CD4-positive, alpha-beta T cell treated with Interleukin-12 subunit alpha and Interleukin-12 subunit beta, for 1 hour (primary cell): ENCODE measurements around the gene UBE2E2.
"Not testable (repeated sequence)": the region's sequence is repeated elsewhere in the genome, so short reads cannot be mapped to it uniquely, and the experiment has no call there.

Experiments used
- DNase-seq: peaks from one replicate; pipeline ENCODE4 v3.0.0-alpha.2; 2020

UBE2E2 gene

DNA sequence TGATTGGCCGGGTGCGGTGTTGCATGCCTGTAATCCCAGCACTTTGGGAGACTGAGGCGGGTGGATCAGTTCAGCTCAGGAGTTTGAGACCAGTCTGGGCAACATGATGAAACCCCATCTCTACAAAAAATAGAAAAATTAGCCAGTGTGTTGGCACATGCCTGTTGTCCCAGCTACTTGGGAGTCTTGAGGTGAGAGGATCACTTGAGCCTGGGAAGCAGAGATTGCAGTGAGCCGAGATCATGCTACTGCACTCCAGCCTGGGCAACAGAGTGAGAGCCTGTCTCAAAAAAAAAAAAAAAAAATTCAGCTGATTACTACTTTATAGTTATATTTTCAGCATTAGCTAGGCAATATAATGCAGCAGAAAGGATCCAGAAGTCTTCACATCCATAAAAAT lies 133.7 kb downstream of the UBE2E2 start:
- not testable (repeated sequence) for DNase-seq

DNA sequence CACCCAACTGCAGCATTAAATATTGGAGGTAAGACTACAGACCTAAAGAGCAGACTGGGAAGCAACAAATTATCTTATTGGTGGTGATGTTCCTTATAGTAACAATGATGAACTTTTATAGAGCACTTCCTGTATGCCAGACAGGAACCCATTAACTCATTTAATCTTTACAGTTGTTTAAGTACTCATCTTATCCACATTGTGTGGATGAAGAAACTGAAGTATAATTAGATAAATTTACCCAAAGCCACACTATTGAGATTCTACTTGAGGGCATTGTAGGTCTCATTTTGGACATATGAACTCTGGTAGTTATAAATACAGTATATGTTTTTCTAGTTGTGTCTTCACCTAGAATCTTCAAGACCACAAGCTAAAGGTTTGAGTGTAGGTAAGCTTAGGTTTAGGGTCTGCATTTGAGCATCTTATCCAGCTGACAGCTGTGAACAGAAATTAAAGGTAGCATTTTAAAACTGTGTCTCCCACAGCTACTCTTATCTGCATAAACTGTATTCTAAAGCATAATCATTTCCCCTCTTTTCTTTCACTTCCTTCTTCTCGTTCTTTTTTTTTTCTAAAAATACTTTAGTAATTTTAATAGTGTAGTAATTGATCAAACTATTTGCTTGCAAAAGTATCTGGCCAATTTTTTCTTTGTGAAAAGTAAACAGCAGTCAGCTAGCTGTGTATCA lies 138.2 kb downstream of the UBE2E2 start:
- no peak for DNase-seq

DNA sequence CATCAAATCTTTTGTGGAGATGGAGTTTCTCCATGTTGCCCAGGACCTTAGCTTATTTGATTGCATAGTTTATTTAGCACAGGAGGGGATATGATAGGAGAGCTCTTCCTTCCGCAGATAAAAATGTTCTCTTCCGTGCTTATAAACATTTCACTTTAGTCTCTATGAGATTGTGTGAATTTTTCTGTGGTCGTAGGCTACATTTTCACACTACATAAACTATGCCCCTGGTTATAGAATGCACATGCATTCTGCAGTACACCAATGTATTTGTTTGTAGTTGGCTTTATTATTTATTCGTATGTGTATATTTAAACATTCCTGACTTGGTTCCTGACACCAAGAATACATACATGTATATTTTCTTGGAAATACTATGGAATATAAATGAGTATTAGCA lies 139.2 kb downstream of the UBE2E2 start:
- no peak for DNase-seq

DNA sequence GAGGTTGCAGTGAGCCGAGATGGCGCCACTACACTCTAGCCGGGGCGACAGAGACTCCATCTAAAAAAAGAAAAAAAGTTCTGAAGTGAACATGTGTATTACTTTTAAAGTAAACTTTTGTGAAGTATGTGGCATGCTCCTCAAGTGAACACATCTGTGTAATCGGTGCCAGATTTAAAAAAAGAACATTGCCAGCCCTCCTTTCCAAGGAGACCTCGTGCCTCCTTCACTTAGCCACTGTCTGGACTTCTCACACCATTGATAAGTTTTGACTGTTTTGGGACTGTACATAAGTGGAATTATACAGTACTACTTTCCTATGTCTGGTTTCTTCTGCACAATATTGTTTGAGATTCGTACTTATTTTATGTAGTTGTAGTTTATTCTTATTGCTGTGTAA lies 140.4 kb downstream of the UBE2E2 start:
- DNase-seq = no peak

DNA sequence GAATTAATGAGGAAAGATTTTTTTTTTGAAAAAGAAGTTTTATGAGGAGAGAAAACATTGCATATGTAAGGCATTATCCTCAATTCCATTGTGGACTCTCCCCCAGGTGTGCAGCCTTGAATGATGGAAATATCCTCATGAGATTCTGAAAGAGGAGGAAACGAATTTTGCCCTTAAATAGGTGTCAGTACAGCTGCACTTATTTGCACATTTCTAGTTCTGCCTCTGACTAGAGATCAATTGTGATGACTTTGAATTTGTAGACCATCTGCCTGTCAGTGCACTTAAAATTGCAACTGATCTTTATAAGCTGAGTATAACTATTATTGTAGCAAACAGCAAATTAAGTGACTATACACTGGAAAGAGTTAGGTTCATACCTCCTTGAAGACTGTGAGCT lies 141.8 kb downstream of the UBE2E2 start:
- DNase-seq = no peak

DNA sequence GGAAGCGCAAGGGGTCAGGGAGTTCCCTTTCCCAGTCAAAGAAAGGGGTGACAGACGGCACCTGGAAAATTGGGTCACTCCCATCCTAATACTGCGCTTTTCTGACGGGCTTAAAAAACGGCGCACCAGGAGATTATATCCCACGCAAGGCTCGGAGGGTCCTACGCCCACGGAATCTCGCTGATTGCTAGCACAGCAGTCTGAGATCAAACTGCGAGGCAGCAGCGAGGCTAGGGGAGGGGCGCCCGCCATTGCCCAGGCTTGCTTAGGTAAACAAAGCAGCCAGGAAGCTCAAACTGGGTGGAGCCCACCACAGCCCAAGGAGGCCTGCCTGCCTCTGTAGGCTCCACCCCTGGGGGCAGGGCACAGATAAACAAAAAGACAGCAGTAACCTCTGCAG lies 146.3 kb downstream of the UBE2E2 start:
- DNase-seq = not testable (repeated sequence)

DNA sequence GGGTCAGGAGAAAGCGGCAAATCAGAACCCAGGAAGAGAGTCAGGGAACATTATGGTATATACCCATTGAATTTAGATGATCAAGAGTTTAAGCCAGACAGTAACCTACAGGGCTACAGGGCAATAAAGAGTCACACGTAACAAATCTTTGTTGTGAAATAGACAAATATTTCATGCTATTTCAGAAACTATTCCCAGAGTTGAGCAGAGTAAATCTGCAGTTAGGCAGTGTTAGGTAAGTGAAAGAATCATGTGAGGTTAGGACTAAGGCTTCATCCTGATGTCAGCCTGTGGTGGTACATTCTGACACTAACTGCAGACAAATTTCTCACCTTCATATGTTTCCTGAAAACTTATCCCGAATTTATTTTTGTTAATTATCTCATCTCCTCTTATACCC lies 153.0 kb downstream of the UBE2E2 start:
- DNase-seq = no peak

DNA sequence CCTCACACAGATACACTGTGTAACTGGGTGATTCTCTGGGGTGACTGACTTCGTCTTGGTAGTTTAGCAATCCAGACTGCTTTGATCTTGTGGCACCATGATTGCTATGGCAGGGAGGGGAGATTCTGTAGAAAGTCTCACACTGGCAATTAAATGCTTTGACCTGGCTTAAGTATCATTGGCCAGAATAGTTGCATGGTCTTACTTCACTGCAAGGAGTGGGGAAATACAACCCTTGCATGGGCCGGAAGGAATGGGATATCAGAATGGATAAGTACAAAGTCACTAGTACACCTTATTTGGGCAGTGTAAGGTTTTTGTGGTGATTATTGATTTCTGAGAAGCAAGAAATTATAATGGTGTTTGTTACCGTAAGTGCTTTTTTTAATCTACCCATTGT lies 153.8 kb downstream of the UBE2E2 start:
- no peak for DNase-seq

DNA sequence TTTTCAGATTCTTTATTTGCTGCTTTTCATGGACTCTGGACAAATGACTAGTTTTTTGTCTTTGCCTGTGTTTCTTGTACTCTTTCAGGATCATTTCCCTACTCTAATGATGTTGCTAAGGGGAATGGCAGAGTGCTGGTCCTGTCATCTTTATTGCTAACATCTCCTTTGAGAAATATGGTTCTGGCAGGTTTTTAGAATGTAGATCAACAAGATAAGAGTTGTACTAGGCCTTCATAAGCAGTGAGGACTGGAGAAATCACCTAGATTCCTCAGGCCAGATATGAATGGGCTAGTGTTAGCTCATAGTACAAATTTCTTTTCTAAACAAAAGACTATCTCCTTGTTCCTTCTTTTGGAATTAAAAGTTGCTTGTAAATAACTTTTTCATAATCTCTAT lies 156.0 kb downstream of the UBE2E2 start:
- no peak for DNase-seq

DNA sequence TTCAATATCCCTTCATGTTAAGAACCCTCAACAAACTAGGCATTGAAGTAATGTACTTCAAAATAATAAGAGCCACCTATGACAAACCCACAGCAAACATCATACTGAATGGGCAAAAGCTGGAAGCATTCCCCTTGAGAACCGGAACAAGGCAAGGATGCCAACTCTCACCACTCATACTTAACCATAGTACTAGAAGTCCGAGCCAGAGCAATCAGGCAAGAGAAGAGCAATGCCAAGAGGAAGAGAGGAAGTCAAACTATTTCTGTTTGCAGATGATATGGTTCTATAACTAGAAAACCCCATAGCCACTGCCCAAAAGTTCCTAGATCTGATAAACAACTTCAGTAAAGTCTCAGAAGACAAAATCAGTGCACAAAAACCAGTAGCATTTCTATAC lies 161.9 kb downstream of the UBE2E2 start:
- DNase-seq = no peak

DNA sequence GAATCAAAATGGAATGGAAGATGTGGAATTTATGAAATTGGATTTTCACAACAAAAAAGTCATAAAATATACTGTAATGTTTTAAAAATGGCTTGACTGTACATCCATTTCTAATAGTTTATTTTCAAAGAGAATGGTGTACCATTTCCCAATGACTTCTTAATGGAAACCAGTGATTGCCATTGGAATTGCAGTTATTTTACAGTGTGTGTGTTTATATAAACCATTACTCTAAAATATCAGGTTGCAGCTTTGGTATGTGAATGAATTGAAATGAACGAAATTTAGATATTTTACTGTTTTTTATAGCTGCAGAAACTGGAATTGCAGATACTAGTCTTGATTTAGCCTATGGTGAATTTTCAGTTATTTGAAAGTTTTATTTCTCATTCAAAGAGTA lies 165.6 kb downstream of the UBE2E2 start:
- no peak for DNase-seq

DNA sequence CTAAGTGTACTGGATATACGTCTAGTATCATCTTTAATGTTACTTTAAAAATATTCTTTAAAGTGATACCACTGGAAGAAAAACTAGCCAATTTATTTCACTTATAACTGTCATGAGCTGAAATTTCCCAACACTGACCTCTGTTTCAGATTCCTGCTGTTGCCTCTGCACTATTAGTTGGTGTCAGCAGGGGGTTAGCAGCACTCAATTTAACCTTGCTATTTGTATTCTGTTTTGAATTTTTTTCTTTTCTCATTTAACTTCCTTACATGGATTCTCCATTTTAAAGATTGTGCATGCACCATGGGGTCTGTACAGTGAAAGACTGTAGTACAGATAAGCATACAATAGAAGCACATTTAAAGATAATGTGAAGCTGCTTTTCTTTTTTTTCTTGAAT lies 169.2 kb downstream of the UBE2E2 start:
- no peak for DNase-seq

DNA sequence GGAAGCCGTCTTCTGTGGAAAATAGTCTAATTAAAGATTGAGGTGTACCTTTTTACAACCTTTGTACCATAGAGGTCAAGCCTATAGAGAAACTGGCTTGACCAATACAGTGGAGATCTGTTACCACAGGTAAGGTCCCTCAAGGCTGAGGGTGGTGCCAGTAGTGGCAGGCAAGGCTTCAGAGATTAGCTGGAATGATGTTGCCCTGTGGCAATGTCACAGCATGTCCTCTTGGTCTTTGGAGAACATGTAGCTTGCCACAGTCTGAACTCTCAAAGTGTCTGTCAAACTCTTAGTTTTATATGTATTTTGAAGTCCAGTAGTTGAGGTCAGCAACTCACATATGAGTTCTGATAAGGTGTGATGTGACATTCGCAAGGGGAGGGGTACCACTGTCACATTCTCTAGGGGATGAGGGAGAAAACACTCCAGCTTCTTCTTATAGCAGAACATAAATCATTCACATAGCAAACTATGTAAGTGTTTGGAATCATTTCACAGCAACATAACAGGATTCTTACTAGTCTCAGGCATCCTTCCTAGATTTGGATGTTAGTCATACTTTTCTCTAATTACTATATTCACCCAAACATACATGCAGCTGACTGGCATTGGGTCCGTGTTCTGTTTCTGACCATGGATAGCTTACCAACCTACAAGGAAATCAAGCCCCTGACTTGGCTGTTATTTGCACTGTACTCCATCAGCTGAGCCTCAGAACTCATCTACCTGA lies 173.6 kb downstream of the UBE2E2 start:
- DNase-seq = no peak

DNA sequence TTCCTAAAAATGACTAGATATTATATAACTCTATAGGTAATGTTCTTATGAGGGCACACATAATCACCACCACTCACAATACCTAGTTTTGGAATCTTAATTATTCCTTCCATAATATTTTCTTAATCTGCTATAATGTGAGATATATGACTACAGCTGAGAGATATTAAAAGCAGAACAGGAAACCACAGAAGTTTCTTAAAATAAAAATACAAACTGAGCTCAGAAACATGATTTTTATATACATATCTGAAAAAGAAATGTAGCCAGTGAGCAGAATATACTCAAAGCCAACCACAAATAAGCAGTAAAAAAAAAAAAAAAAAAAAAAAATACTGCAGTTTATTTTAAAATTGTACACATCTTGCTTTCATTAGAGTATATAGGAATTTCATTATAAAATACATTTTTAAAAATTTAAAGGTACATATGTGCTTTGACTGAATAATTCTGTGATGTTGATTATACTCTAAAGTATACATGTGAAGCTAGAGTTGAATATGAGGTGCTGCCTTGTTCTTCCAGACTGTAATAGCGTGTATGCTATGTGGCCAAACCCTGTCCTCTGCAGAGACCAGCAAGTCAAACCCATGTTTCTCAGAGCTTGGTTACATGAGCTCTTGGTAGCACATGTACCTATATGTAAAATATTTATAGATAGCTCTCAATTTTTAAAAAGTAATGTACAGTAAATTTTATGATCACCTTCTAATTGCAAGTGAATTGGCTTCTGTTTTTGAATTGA lies 175.0 kb downstream of the UBE2E2 start:
- no peak for DNase-seq

DNA sequence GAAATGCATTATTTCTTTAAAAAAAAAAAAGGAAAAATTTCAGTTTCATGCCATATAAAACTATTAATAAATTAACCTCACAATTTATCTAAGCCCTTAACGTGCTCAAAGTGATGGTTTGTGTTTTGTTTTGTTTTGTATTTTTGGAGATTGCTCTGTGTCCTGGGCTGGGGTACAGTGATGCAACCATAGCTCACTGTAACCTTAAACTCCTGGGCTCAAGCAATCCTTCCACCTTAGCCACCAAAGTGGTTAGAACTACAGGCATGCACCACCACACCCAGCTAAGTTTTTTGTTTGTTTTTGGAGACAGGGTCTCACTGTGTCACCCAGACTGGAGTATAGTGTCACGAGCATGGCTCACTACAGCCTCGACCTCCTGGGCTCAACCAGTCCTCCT lies 180.7 kb downstream of the UBE2E2 start:
- no peak for DNase-seq

DNA sequence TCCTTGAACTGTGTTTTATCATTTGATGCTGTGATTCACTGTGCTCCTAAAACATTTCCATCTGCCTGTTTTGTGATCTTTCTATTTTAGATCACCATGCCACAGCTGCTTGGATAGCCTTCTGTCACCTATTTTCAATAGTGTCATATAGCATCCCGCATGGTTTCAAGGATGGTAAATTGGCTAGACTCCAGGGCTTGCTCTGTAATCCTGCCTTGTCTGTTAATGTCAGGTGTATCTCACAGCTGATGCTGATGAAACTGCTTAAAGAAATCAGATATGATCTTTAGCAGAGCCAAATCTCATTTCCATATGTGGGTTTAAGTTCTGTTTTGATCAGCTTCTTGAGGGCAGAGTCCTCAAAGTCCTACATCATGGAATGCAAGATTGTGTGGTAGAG lies 182.2 kb downstream of the UBE2E2 start:
- no peak for DNase-seq

DNA sequence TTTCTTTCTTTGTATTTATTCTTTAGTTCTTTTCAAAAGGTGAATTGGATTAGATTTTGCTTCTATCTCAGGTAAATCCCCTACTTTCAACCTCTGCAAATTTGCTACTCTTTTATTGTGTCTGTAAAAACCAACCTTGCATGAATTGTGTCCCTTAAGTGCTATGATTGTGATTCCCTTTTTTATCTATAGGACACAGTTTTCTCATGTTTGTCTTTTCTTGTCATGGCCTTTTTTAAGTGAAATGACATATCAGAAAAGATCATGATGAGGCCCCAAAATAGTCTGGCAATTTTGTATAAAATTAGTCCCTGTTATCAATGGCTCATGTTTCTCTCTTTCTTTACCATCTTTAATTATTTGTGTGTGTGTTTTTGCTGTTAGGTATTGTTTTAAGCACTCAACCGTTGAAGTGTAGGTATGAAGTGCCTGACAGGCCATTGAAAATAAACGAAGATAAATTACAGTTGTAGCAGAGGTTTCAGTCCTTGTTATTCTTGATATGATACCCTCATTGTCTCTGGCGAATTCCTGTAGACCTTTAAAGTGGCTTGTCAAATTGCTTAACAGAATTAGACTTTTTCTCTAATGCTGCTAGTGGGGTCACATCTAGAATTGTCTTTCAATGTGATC lies 184.3 kb downstream of the UBE2E2 start:
- no peak for DNase-seq

DNA sequence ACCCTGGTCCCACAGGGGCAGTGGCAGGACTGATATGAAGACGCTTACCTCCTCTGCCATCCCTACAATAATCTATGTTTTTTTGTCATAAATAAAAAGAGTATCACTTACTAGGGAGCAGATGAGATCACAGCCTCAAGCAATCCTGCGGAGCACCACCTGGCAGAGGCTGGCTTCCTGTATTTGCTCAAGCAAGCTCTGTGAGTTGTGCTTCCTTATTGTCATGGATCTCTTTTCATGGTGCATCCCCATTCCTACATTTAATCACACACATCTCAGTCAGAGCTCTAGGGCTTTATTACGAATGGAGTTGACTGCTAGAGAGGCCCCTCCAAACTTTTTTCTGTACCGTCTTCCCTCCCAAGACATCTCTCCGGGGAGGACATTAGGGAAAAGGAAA lies 186.0 kb downstream of the UBE2E2 start:
- no peak for DNase-seq

DNA sequence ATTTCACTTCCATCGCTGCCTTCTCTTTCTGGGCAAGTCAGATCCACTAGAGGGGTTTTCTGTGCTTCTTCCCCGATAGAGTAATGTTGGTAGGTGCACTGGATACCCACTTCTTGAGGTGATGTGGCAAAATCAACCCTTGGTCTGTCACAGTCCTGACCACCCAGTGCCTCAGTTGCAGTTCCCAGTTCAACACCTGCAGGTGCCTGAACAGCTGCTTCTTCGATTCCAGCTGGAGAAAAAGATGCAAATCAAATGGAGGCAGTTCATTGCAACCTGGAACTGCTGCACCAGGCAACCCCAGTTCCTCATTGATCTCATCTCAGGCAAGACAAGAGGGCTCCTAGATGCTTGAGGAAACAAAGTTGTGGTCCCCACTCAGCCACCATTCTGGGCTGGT lies 186.6 kb downstream of the UBE2E2 start:
- DNase-seq = no peak

DNA sequence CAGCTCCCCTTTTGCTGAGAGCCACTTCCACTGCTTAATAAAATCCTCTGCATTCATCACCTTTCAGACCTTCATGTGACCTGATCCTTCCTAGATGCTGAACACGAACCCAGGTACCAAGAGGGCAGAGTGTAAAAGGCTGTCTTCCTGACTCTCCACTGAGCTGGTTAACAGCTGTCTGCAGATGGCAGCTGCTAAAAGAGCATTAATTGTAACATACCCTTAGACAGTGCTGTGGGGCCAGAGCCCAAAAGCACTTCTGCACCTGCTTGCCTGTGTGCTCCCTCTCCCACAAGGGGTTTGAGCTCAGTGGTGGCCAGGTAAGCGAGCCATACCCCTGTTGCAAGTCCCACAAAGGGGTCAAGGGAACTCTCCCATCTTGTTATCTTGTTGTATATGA lies 187.3 kb downstream of the UBE2E2 start:
- no peak for DNase-seq

DNA sequence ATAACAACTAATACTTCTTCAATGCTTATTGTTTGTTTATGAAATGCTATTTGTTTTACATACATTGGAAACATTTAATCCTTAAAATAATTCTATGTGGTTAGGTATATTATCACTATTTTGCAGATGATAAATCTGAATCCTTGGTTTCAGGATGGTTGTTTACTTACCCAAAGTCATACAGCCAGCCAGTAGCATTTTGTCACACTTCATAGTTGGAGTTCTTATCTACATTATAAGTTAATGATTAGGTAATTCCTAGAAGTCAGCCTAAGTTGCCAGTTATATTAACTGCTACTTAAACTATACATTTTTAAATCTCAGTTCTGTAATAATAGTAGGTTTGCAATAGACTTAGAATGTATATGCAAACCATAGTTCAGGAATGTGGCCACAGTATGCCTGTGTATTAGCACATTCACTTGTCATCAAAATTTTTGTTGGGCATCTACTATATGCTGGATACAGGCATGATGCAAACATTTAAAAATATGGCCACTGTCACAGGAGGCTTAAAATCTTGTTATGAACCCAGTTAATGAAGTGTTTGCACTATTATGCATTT lies 187.9 kb downstream of the UBE2E2 start:
- DNase-seq = no peak

DNA sequence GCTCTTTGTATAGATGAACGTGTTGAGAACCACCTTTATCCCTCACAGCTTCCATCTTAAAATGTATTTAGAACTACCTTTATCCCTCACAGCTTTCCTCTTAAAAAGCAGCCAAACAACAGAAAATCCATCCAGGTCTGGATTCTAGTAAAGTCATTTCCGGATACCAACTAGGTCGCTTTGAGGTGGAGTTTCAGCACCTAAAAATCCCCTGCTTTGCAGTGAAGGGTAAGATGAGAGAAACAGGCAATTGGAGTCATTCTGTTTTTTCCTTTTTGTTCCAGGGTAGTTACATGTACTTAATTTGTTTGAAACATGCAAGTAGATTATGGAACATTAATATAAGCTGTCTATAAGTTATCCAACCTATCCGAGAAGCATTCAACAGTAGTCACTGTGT lies 192.0 kb downstream of the UBE2E2 start:
- no peak for DNase-seq

DNA sequence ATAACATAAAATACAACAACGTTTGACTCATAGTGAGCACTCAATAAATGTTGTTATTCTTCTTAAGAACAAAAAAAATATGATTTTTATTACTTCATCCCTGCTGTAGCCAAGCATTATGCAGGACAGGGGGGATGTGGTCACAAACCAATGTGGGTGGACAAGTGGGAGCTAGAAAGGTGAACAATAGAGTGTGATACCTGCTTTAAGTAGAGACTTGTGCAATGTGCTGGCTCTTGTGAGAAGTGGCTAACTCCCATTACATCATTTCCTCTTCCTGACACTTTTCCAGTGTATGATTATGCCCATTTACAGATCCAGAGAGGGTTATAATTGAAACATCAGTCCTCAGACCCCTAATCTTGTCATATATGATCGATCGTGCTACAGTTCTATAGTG lies 193.6 kb downstream of the UBE2E2 start:
- no peak for DNase-seq
